NCI-H187 treated with DMSO at 0.1 percent for 48 hours (cell line): Measurements from ENCODE around the gene SPATA24.
"Not testable (repeated sequence)": the region's sequence is repeated elsewhere in the genome, so short reads cannot be mapped to it uniquely, and the experiment has no call there.

Source experiments
- DNase-seq: peaks from one replicate; lab custom pipeline; 2025; lab: John Stamatoyannopoulos, UW

Gene SPATA24

GRCh38 chr5:139394654-139395566 lies 9.0 kb downstream of the SPATA24 start, which contains the start of gene PROB1:
PROB1 (minus strand) TSS chr5:139395104; CDS start chr5:139395081, 23 bp downstream.
- no peak for DNase-seq

- no peak for DNase-seq
Observed at GRCh38 chr5:139394123-139394653, 9.7 kb downstream of the SPATA24 start.

GRCh38 chr5:139393497-139394122 lies 10.3 kb downstream of the SPATA24 start:
- no peak for DNase-seq

GRCh38 chr5:139392678-139393496 lies 11.0 kb downstream of the SPATA24 start:
- no peak for DNase-seq

- DNase-seq, result no peak
Observed at GRCh38 chr5:139392324-139392677, 11.6 kb downstream of the SPATA24 start.

GRCh38 chr5:139391570-139392323 lies 12.1 kb downstream of the SPATA24 start:
- no peak for DNase-seq

- no peak for DNase-seq
Observed at GRCh38 chr5:139390639-139391569, 13.0 kb downstream of the SPATA24 start.

GRCh38 chr5:139389701-139390638 lies 13.9 kb downstream of the SPATA24 start, which contains the start of gene MZB1:
MZB1 (minus strand) TSS chr5:139389913; CDS start chr5:139389856, 57 bp downstream.
- no peak for DNase-seq

GRCh38 chr5:139388198-139388821 lies 15.6 kb downstream of the SPATA24 start:
- DNase-seq, result no peak

GRCh38 chr5:139387611-139388197 lies 16.2 kb downstream of the SPATA24 start:
- DNase-seq, result no peak

GRCh38 chr5:139386956-139387355 lies 16.9 kb downstream of the SPATA24 start:
- not testable (repeated sequence) for DNase-seq

- no peak for DNase-seq
Observed at GRCh38 chr5:139386050-139386438, 17.8 kb downstream of the SPATA24 start.

GRCh38 chr5:139385061-139386049 lies 18.5 kb downstream of the SPATA24 start:
- no peak for DNase-seq

- no peak for DNase-seq
Observed at GRCh38 chr5:139384591-139385051, 19.3 kb downstream of the SPATA24 start.

- DNase-seq, result no peak
Observed at GRCh38 chr5:139383993-139384590, 19.8 kb downstream of the SPATA24 start.

GRCh38 chr5:139383275-139383992 lies 20.5 kb downstream of the SPATA24 start, which contains the start of gene SLC23A1:
SLC23A1 (minus strand) TSS chr5:139383297; CDS start chr5:139383253, 44 bp downstream.
- no peak for DNase-seq
